ENCODE data around the gene ZNF775.

The ZNF775 gene

DNA sequence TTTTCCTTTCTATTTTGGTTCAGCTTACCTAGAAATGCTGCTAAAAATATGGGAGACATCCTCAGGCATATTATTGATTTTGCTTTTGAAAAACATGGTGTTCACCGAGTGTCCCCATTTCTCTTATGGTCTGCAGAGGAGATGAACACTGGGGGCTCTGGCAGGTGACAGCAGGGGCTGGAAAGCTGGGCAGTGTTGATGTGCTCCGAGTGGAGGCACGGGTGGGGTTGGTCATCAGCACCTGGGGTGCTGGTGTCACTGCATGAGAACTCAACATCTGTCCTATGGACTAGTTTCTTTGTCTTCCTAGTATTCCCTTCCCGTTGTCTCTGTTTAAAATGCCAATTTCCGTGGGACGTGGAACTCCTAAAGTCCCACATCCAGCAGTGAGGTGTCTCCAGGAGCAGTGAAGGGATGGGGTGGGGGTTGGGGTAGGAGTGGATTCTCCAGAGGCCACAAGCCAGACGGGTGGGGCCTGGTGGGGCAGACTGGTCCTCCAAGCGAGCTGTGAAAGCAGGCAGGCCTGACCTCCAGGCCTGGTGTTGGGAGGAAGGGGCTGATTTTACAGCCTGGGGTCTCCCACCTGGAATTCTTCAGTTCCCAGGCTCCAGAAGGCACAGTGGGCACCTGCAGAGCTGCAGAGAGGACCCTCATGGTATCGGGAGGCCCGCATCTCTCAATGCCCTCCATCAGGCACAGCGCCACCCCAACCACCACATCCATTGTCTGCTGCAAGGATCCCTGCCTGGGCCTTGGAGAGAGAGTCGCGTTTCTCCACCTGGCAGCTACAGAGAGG is 24.4 kb downstream of the ZNF775 start:
- H3K4me3 ChIP-seq (ENCODE audit: low read depth, low read length): no peak overlapping the region
- DNase-seq (ENCODE audit: low read depth, low spot score): no peak
- in situ Hi-C loops (cut with HindIII; ENCODE audit: low sequenced_read_pairs): no loop called here

DNA sequence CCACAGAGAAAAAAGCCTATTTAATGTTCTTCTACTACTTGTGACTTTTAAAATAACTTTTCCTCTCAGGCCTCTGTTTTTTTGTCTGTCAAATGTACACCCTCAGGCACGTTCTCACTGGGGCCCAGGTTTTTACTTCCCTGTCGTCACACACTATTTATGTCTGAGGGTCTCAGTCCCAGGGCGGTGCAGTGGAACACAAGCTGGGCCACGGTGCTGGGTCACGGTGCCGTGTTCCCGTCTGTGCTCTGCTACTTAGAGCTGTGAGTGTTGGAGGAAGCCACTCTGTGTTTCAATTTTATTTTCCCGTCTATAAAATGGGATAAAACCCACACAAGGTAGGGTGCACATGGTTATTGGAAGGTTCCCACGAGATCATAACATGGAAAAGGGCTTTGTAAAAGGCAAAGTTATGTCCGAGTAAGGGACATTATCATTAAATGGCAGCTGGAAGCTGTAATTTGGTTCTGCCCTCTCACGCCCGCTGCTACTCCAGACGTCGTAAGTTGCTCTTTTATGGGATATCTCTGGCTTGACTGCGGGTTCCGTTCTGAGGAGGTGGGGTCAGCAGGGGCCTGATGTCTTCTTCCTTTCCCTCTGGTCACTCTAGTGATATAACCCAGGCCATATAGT is 25.2 kb downstream of the ZNF775 start:
- TF ChIP-seq, protein P1, sequence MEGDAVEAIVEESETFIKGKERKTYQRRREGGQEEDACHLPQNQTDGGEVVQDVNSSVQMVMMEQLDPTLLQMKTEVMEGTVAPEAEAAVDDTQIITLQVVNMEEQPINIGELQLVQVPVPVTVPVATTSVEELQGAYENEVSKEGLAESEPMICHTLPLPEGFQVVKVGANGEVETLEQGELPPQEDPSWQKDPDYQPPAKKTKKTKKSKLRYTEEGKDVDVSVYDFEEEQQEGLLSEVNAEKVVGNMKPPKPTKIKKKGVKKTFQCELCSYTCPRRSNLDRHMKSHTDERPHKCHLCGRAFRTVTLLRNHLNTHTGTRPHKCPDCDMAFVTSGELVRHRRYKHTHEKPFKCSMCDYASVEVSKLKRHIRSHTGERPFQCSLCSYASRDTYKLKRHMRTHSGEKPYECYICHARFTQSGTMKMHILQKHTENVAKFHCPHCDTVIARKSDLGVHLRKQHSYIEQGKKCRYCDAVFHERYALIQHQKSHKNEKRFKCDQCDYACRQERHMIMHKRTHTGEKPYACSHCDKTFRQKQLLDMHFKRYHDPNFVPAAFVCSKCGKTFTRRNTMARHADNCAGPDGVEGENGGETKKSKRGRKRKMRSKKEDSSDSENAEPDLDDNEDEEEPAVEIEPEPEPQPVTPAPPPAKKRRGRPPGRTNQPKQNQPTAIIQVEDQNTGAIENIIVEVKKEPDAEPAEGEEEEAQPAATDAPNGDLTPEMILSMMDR (IDR thresholded peaks at IDR 0.05; ENCODE audit: low read depth, low read length): no peak
- H3K4me3 ChIP-seq (ENCODE audit: low read depth, low read length): peak overlapping the region; percentile 69
- in situ Hi-C loops (cut with HindIII; ENCODE audit: low sequenced_read_pairs): no loop called here
- DNase-seq (ENCODE audit: low read depth, low spot score): no peak

More for the DNA sequence above, 24.4 kb downstream of the ZNF775 start:
- TF ChIP-seq, protein P1 (IDR thresholded peaks at IDR 0.05; ENCODE audit: low read depth, low read length): no peak

DNA sequence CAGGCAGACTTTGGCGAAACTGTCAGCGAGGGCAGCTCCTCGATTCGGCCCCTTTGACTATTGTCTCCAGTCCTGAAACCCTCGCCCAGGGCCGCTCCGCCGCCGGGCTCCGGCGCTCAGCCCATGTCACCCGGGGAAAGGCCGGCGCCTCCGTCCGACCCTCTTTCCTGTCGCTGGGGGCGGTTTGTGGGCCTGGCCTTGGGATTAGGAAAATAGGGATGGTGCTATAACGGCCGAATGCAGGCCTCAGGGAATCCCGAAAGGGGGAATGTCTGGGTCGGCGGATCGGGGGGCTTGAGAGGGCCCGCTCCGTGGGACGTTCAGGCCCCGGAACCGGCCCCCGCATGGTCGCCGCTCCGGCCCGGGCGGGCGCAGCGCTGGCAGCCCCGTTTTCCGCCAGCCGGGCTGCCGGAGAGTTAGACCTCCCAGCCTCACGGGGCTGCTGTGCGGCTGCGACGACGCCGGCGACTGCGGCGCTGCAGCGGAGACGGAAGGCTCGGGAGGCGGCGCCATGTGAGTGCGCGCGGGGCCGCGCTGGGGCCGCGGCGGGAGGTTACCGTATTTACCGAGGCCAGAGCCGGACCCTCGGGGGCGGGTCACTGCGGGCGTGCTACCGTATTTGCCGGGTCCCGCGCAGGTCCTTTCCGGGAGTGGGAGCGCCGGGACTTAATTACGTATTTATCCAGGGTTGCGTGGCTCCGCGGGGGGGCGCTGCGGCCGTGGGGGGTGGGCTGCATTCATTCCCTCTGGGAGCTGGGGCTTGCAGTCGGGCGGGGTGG is 25.9 kb downstream of the ZNF775 start:
- TF ChIP-seq, protein P1 (IDR thresholded peaks at IDR 0.05; ENCODE audit: low read depth, low read length): no peak
- DNase-seq (ENCODE audit: low read depth, low spot score): peak; percentile 91
- peak overlapping the region; percentile 69 for H3K4me3 ChIP-seq (ENCODE audit: low read depth, low read length)
- in situ Hi-C loops (cut with HindIII; ENCODE audit: low sequenced_read_pairs): no loop called here

DNA sequence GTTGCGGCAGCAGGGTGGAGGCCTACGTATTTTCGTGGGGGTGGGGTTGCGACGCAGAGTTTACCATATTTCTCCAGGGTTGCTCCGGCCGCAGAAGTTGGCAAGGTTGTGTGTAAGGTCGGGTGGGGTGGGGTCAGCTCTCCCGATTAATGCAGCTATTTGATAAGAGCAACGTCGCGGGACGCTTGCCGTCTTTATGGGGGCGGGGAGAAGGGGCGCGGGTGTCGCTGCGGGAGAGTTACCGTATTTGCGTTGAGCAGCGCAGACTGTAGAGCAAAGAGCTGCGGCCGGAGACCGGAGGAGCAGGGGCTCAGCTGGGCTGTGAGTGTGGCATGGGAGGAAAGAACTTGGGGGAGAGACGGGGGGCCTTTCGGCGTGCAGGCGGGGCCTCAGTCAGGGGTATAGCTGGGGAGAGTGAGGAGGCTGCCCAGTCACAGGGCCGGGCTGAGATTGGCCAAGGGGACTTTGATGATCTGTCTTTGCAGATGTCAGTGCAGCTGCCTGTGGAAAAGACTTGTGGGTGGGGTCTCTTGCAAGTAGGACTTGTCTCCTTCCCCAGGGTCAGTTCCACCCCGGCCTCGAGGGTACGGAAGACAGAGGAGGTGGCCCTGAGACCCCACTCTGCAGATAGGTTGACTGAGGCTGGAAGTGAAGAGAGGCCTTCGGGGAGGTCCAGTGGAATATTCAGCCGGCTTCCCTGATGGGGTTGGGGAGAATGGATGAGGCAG is 26.6 kb downstream of the ZNF775 start:
- H3K4me3 ChIP-seq (ENCODE audit: low read depth, low read length): peak overlapping the region; percentile 69
- TF ChIP-seq, protein P1 (IDR thresholded peaks at IDR 0.05; ENCODE audit: low read depth, low read length): no peak
- no peak for DNase-seq (ENCODE audit: low read depth, low spot score)
- in situ Hi-C loops (cut with HindIII; ENCODE audit: low sequenced_read_pairs): no loop called here

DNA sequence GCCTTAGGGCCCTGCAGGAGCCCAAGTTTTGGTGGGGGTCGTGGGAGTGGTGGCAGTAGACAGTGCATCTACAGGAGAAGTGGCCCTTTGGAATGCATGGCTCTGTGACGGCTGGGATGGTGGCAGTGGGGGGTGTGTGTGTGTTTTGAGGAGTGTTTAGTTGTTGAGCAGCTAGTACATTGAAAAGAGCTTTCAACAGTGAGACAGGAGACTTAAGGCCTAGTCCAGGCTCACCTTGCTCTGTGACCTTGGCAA is 27.1 kb downstream of the ZNF775 start:
- no peak for DNase-seq (ENCODE audit: low read depth, low spot score)
- in situ Hi-C loops (cut with HindIII; ENCODE audit: low sequenced_read_pairs): no loop called here
- peak overlapping the region; percentile 69 for H3K4me3 ChIP-seq (ENCODE audit: low read depth, low read length)
- TF ChIP-seq, protein P1 (IDR thresholded peaks at IDR 0.05; ENCODE audit: low read depth, low read length): no peak

Measured in astrocyte of the spinal cord (primary cell).